Fibroblast of skin of left quadriceps (primary cell): ENCODE data around the gene FGD6.
A peak's percentile ranks its signal among the peaks of the same experiment; 100 is the strongest.
"Not testable (repeated sequence)": the region's sequence is repeated elsewhere in the genome, so short reads cannot be mapped to it uniquely, and the experiment has no call there.

ENCODE experiments used
- DNase-seq, 2 experiments: peaks; one replicate each; pipeline ENCODE4 v3.0.0-alpha.2; 2013; ENCODE audit warnings: low read depth in 2 of 2

Gene FGD6

GRCh38 chr12:95179011-95179410 lies 38.3 kb downstream of the FGD6 start:
- DNase-seq = no peak

GRCh38 chr12:95178136-95178535 lies 39.1 kb downstream of the FGD6 start:
- no peak for DNase-seq

DNA sequence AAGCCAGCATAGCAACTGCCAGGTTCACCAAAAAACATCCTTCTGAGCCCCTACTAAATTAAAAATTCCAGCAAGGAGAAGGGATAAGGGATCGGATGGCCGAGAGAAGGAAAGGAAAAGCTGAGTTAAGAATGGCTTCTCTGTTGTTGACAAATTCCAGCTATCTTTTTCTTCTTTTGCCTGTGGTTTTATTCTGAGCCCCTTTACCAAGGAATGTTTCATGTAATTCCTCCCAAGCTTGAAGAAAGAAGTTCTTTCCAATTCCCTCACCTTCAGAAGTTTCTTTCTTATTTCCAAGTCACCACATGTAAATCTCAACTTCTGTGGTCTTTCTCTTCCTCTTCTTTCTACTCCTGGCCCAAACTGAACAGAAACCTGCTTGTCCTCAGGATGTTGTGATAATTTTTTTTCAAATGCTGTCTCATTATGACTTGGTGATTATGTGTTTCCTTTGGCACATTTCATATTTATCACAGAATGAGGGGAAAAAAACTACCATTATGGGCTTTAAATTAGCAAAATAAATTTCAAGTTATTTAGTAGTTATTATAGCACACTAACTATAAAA lies 40.0 kb downstream of the FGD6 start:
- DNase-seq = no peak

DNA sequence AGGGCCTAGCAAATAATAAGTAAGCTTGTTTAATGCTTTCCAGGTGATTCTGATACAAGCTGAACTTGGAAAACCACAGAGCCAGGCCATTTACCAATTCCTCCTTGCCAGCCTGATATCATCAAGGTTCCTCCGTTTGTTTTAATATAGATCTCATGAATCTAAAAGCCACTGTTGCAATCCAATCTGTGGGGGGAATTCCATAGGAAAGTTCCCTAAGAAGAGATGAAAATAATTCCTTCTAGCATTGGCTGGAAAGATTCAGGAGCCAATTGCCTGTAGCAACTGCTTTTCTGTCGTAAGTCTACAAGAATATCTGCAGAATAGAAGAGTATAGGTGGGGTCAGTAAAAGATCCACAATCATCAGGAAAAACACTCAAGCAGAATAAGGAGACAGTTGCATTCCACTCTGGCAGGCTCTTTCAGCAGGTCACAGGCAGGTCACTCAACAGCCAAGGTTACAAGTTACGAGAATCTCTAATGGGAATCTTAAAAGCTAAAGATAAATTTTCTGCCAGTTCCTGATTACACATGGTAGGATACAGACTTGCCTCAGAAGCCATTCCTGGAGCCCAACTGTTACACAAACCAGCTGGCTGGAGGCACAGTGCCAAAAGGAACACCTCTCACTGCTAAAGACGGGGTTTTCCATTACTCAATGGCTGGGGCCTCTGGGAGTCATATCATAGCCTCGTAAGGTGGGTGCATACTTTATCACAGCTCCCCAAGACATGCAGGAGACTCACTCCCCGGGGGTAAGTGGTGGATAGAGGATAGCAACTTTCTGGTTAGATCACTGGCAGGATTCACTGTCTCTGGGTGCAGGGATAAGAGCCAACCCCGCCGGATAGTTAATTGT lies 43.6 kb downstream of the FGD6 start:
- peak; percentile 59 to 67 for DNase-seq

DNA sequence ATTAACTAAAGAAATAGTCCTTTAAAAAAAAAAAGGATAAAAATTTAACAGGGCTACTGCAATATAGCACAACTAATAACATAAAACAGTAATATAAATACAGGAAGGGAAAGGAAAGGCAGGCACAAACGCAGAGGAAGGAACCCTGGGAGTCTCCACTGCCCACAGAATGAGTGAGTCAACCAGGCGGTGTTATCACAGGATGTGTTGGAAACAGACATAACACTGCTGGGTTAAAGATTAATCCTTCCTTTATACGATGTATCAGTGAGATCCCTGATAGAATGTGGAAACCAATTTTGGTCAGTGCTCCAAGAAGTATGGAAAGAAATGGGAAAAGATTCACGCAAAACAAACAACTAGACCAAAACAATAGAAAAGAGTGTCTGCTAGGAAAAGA lies 47.9 kb downstream of the FGD6 start:
- peak in 1 of 2 experiments; percentile 20 for DNase-seq

DNA sequence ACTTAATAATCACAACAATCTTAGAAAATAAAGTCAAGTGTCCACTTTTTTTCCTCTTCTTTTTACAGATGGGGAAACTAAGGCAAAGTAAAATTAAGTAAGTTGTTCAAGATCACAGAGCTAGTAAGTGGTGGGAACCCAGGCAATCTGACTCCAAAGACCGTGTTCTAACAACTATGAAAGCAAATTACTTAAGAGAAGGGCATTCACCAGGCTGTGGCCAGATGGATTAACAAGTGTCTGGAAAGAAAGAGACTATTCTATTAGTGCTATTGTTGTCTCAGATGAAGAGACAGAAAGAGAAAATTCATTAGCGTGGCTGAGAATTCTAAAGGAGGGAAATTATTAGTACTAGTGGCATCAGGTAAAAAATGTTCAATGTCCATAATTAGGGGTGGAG lies 48.5 kb downstream of the FGD6 start:
- no peak for DNase-seq

GRCh38 chr12:95164656-95165055 lies 52.6 kb downstream of the FGD6 start:
- no peak for DNase-seq

- DNase-seq = no peak
These were observed 58.3 kb downstream of the FGD6 start for GRCh38 chr12:95158919-95159318.

GRCh38 chr12:95151821-95152220 lies 65.4 kb downstream of the FGD6 start:
- DNase-seq = no peak

GRCh38 chr12:95151406-95151805 lies 65.9 kb downstream of the FGD6 start:
- DNase-seq = no peak

DNA sequence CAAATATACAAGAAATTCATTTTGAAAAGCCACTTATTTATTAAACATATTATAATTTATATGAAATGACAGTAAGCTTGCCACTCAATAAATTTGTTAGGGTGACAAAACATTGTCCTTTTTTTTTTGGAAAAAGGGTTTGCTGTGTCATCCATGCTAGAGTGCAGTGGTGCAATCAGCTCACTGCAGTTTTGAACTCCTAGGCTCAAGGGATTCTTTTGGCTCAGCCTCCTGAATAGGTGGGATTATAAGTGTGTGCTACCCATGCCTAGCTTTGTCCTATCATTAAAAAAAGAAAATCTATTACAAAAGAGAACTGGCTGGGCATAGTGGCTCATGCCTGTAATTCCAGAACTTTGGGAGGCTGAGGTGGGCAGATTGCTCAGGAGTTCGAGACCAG lies 66.8 kb downstream of the FGD6 start:
- no peak for DNase-seq

- no peak for DNase-seq
These were observed 69.4 kb downstream of the FGD6 start for GRCh38 chr12:95147866-95148265.

GRCh38 chr12:95146769-95147168 lies 70.5 kb downstream of the FGD6 start:
- no peak for DNase-seq

GRCh38 chr12:95143621-95144205 lies 73.6 kb downstream of the FGD6 start:
- no peak for DNase-seq

- no peak for DNase-seq
These were observed 74.7 kb downstream of the FGD6 start for GRCh38 chr12:95142431-95143151.

GRCh38 chr12:95141310-95141709 lies 76.0 kb downstream of the FGD6 start:
- no peak for DNase-seq

GRCh38 chr12:95138031-95138430 lies 79.2 kb downstream of the FGD6 start:
- DNase-seq = not testable (repeated sequence)

GRCh38 chr12:95136598-95136997 lies 80.7 kb downstream of the FGD6 start:
- no peak for DNase-seq

GRCh38 chr12:95134085-95134484 lies 83.2 kb downstream of the FGD6 start:
- DNase-seq = no peak

DNA sequence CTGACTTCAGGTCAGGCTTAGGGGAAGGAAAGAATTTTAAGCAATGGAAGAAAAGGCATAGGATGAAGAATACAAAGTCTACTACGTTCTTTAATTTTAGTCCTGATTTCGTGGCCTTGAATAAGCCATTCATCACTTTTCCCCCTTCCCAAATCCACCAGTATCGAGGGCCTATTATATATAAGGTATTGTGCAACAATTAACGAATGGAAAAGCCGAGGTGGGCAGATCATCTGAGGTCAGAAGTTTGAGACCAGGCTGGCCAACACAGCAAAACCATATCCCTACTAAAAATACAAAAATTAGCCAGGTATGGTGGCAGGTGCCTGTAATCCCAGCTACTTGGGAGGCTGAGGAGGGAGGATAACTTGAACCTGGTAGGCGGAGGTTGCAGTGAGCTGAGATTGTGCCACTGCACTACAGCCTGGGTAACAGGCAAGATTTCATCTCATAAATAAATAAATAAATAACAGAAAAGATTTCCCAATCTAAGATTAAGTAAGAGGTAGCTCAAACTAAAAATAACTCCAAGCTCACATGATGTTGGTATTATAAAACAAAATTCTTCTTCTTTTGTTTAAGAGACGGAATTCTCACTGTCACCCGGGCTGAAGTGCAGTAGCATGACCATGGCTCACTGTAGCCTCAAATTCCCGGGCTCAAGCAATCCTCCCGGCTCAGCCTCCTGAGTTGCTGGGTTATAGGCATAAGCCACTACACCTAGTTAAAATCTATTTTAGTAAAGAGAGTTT lies 85.5 kb downstream of the FGD6 start:
- DNase-seq = no peak

DNA sequence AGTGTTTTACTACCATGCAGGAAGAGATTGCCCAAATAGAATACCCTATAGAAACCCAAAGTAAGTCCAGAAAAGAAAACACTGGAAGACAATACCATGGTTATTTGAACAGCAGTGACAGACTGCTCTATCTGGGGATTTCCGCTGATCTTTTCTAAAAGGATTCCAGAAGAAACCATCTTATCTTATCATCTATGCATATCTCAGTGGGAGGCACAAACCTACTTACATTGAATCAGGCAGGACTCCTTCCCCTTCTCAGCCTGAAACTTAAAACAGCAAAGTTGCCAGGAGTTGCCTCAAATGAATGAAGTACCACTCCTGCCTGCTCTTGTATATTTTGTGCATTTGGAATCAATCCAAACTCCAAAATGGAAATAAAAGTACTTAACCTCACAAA lies 87.2 kb downstream of the FGD6 start:
- no peak for DNase-seq

DNA sequence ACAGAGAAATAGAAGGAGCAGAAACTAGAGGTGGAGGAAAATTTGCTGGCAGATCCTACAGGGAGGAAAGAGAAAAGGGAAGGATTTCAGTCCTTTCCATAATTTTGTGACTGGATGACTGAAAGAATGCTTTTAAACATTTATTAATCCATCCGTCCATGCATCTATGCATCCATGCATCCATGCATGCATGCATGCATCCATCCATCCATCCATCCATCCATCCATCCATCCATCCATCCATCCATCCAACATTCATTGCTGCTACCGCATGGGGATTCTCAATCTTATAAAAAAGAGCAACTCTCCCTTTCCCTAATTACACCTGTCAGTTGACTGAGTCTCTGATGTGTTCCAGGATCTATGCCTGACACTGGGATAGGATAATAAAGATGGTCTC lies 88.2 kb downstream of the FGD6 start:
- DNase-seq = no peak
